ENCODE results near the gene OTC.

The OTC gene

GRCh38 chrX:38351346-38351745, 1.1 kb upstream of the OTC start:
- no peaks in the 10 kb centered on the region for H3K79me1 ChIP-seq (ENCODE audit: low read length)
- H2BK120ac ChIP-seq (ENCODE audit: insufficient read depth, low read length, poor library complexity), result no peak overlapping the region
- no peak overlapping the region for H4K8ac ChIP-seq (ENCODE audit: low read depth, low read length)
- H2BK12ac ChIP-seq (ENCODE audit: low read length), result no peak overlapping the region
- no peak overlapping the region for H3K14ac ChIP-seq (ENCODE audit: low read length)
- no peak overlapping the region for H2AFZ ChIP-seq (ENCODE audit: insufficient read depth, low read length, poor library complexity)
- H3K9ac ChIP-seq (ENCODE audit: low read length), result no peak overlapping the region
- no peak overlapping the region for H4K91ac ChIP-seq (ENCODE audit: low read depth, low read length)
- WGBS (ENCODE audit: extremely low coverage, insufficient coverage, insufficient read length), result no CpG with 5 or more reads among the region's 3 CpGs
- no peaks in the 10 kb centered on the region for H3K27me3 ChIP-seq (ENCODE audit: insufficient read depth, low read length)
- H3K4me2 ChIP-seq (ENCODE audit: low read length), result no peak overlapping the region
- no peaks in the 10 kb centered on the region for H3K79me2 ChIP-seq (ENCODE audit: control insufficient read depth, insufficient read depth, low read length, poor library complexity)
- no peak overlapping the region for H4K12ac ChIP-seq (ENCODE audit: low read depth, low read length)
- H3K23ac ChIP-seq (ENCODE audit: low read length), result no peak overlapping the region
- H3K4ac ChIP-seq (ENCODE audit: low read depth, low read length), result no peak overlapping the region
- H2BK5ac ChIP-seq (ENCODE audit: low read depth, low read length, poor library complexity), result no peak overlapping the region
- no peak overlapping the region for H3K4me3 ChIP-seq (ENCODE audit: low read depth, low read length)
- no peak overlapping the region for H3K27ac ChIP-seq (ENCODE audit: low read depth, low read length)
- no peak overlapping the region for H3K18ac ChIP-seq (ENCODE audit: low read length)
- no peaks in the 10 kb centered on the region for H3K9me3 ChIP-seq (ENCODE audit: insufficient read depth, low read depth, low read length)
- no peaks in the 10 kb centered on the region for H3K4me1 ChIP-seq (ENCODE audit: control insufficient read depth in 1 of 2, insufficient read depth in 2 of 2, low read length in 2 of 2)
- no peaks in the 10 kb centered on the region for H3K36me3 ChIP-seq (ENCODE audit: control insufficient read depth in 1 of 2, insufficient read depth in 2 of 2, low read length in 2 of 2)
- DNase-seq, result no peak
- no peak overlapping the region for H2AK5ac ChIP-seq (ENCODE audit: low read length)

- no peak overlapping the region for H3K9ac ChIP-seq (ENCODE audit: low read length)
- H4K12ac ChIP-seq (ENCODE audit: low read depth, low read length), result no peak overlapping the region
- H3K79me1 ChIP-seq (ENCODE audit: low read length), result no peaks in the 10 kb centered on the region
- no peaks in the 10 kb centered on the region for H3K27me3 ChIP-seq (ENCODE audit: insufficient read depth, low read length)
- no peak overlapping the region for H4K91ac ChIP-seq (ENCODE audit: low read depth, low read length)
- DNase-seq, result no peak
- no peak overlapping the region for H2AFZ ChIP-seq (ENCODE audit: insufficient read depth, low read length, poor library complexity)
- no peaks in the 10 kb centered on the region for H3K9me3 ChIP-seq (ENCODE audit: insufficient read depth, low read depth, low read length)
- H2BK120ac ChIP-seq (ENCODE audit: insufficient read depth, low read length, poor library complexity), result no peak overlapping the region
- no peak overlapping the region for H2BK5ac ChIP-seq (ENCODE audit: low read depth, low read length, poor library complexity)
- no peak overlapping the region for H3K4me2 ChIP-seq (ENCODE audit: low read length)
- no peak overlapping the region for H2AK5ac ChIP-seq (ENCODE audit: low read length)
- H3K27ac ChIP-seq (ENCODE audit: low read depth, low read length), result no peak overlapping the region
- no peak overlapping the region for H4K8ac ChIP-seq (ENCODE audit: low read depth, low read length)
- no peak overlapping the region for H3K14ac ChIP-seq (ENCODE audit: low read length)
- no peak overlapping the region for H3K23ac ChIP-seq (ENCODE audit: low read length)
- no peak overlapping the region for H3K4me3 ChIP-seq (ENCODE audit: low read depth, low read length)
- H3K4ac ChIP-seq (ENCODE audit: low read depth, low read length), result no peak overlapping the region
- no peaks in the 10 kb centered on the region for H3K36me3 ChIP-seq (ENCODE audit: control insufficient read depth in 1 of 2, insufficient read depth in 2 of 2, low read length in 2 of 2)
- H3K79me2 ChIP-seq (ENCODE audit: control insufficient read depth, insufficient read depth, low read length, poor library complexity), result no peaks in the 10 kb centered on the region
- WGBS (ENCODE audit: extremely low coverage, insufficient coverage, insufficient read length), result no CpG with 5 or more reads among the region's 8 CpGs
- no peak overlapping the region for H3K18ac ChIP-seq (ENCODE audit: low read length)
- H2BK12ac ChIP-seq (ENCODE audit: low read length), result no peak overlapping the region
- no peaks in the 10 kb centered on the region for H3K4me1 ChIP-seq (ENCODE audit: control insufficient read depth in 1 of 2, insufficient read depth in 2 of 2, low read length in 2 of 2)
These were observed 4.0 kb downstream of the OTC start for GRCh38 chrX:38356401-38356800.

- no peaks in the 10 kb centered on the region for H3K79me2 ChIP-seq (ENCODE audit: control insufficient read depth, insufficient read depth, low read length, poor library complexity)
- no peak overlapping the region for H3K27ac ChIP-seq (ENCODE audit: low read depth, low read length)
- H3K4me2 ChIP-seq (ENCODE audit: low read length), result no peak overlapping the region
- H3K18ac ChIP-seq (ENCODE audit: low read length), result no peak overlapping the region
- H3K27me3 ChIP-seq (ENCODE audit: insufficient read depth, low read length), result no peaks in the 10 kb centered on the region
- H2BK12ac ChIP-seq (ENCODE audit: low read length), result no peak overlapping the region
- H2AFZ ChIP-seq (ENCODE audit: insufficient read depth, low read length, poor library complexity), result no peak overlapping the region
- no peak overlapping the region for H2BK120ac ChIP-seq (ENCODE audit: insufficient read depth, low read length, poor library complexity)
- H4K12ac ChIP-seq (ENCODE audit: low read depth, low read length), result no peak overlapping the region
- no peak for DNase-seq
- no peak overlapping the region for H2AK5ac ChIP-seq (ENCODE audit: low read length)
- H4K8ac ChIP-seq (ENCODE audit: low read depth, low read length), result no peak overlapping the region
- H3K4me3 ChIP-seq (ENCODE audit: low read depth, low read length), result no peak overlapping the region
- WGBS (ENCODE audit: extremely low coverage, insufficient coverage, insufficient read length), result no CpG with 5 or more reads among the region's 4 CpGs
- H3K9me3 ChIP-seq (ENCODE audit: insufficient read depth, low read depth, low read length), result no peaks in the 10 kb centered on the region
- no peaks in the 10 kb centered on the region for H3K79me1 ChIP-seq (ENCODE audit: low read length)
- H3K23ac ChIP-seq (ENCODE audit: low read length), result no peak overlapping the region
- no peak overlapping the region for H2BK5ac ChIP-seq (ENCODE audit: low read depth, low read length, poor library complexity)
- H3K4ac ChIP-seq (ENCODE audit: low read depth, low read length), result no peak overlapping the region
- no peaks in the 10 kb centered on the region for H3K36me3 ChIP-seq (ENCODE audit: control insufficient read depth in 1 of 2, insufficient read depth in 2 of 2, low read length in 2 of 2)
- no peak overlapping the region for H3K14ac ChIP-seq (ENCODE audit: low read length)
- H4K91ac ChIP-seq (ENCODE audit: low read depth, low read length), result no peak overlapping the region
- H3K4me1 ChIP-seq (ENCODE audit: control insufficient read depth in 1 of 2, insufficient read depth in 2 of 2, low read length in 2 of 2), result no peaks in the 10 kb centered on the region
- no peak overlapping the region for H3K9ac ChIP-seq (ENCODE audit: low read length)
These were observed 5.6 kb downstream of the OTC start for GRCh38 chrX:38357747-38358673.

- Histone ChIP-seq H2BK120ac (ENCODE audit: insufficient read depth, low read length, poor library complexity) (no peak overlapping the region), H3K79me2 (ENCODE audit: control insufficient read depth, insufficient read depth, low read length, poor library complexity) (no peaks in the 10 kb centered on the region), H2AK5ac (ENCODE audit: low read length) (no peak overlapping the region), H3K18ac (ENCODE audit: low read length) (no peak overlapping the region), H2AFZ (ENCODE audit: insufficient read depth, low read length, poor library complexity) (no peak overlapping the region), H2BK5ac (ENCODE audit: low read depth, low read length, poor library complexity) (no peak overlapping the region), H3K14ac (ENCODE audit: low read length) (no peak overlapping the region), H3K9me3 (ENCODE audit: insufficient read depth, low read depth, low read length) (no peaks in the 10 kb centered on the region), H3K4me2 (ENCODE audit: low read length) (no peak overlapping the region), H3K79me1 (ENCODE audit: low read length) (no peaks in the 10 kb centered on the region), H3K4me3 (ENCODE audit: low read depth, low read length) (no peak overlapping the region), H3K27ac (ENCODE audit: low read depth, low read length) (no peak overlapping the region), H3K9ac (ENCODE audit: low read length) (no peak overlapping the region), H4K91ac (ENCODE audit: low read depth, low read length) (no peak overlapping the region), H4K8ac (ENCODE audit: low read depth, low read length) (no peak overlapping the region), H3K27me3 (ENCODE audit: insufficient read depth, low read length) (no peaks in the 10 kb centered on the region), H3K36me3 (ENCODE audit: control insufficient read depth in 1 of 2, insufficient read depth in 2 of 2, low read length in 2 of 2) (no peaks in the 10 kb centered on the region), H3K23ac (ENCODE audit: low read length) (no peak overlapping the region), H4K12ac (ENCODE audit: low read depth, low read length) (no peak overlapping the region), H2BK12ac (ENCODE audit: low read length) (no peak overlapping the region), H3K4ac (ENCODE audit: low read depth, low read length) (no peak overlapping the region), H3K4me1 (ENCODE audit: control insufficient read depth in 1 of 2, insufficient read depth in 2 of 2, low read length in 2 of 2) (no peaks in the 10 kb centered on the region)
- no peak for DNase-seq
These were observed 10.6 kb downstream of the OTC start for GRCh38 chrX:38363046-38363445.

Data from trophoblast cell (in vitro differentiated cells and primary cell).